ENCODE measurements around the gene PKIB.

PKIB gene

GRCh38 chr6:122669418-122669817 lies 59.2 kb downstream of the PKIB start:
- no peak for DNase-seq (ENCODE audit: low read depth)

- DNase-seq (ENCODE audit: low read depth): no peak
Observed at GRCh38 chr6:122669868-122670267, 59.7 kb downstream of the PKIB start.

GRCh38 chr6:122671251-122671650 lies 61.0 kb downstream of the PKIB start:
- no peak for DNase-seq (ENCODE audit: low read depth)

- DNase-seq (ENCODE audit: low read depth): no peak
Observed at GRCh38 chr6:122673343-122673961, 63.2 kb downstream of the PKIB start.

GRCh38 chr6:122676146-122676545 lies 65.9 kb downstream of the PKIB start:
- no peak for DNase-seq (ENCODE audit: low read depth)

GRCh38 chr6:122676688-122677087 lies 66.5 kb downstream of the PKIB start:
- DNase-seq (ENCODE audit: low read depth): no peak

GRCh38 chr6:122677406-122677805 lies 67.2 kb downstream of the PKIB start:
- DNase-seq (ENCODE audit: low read depth): no peak

GRCh38 chr6:122678841-122679240 lies 68.6 kb downstream of the PKIB start:
- DNase-seq (ENCODE audit: low read depth): no peak

- DNase-seq (ENCODE audit: low read depth): no peak
Observed at GRCh38 chr6:122681705-122682104, 71.5 kb downstream of the PKIB start.

GRCh38 chr6:122683989-122684651 lies 73.9 kb downstream of the PKIB start:
- DNase-seq (ENCODE audit: low read depth): no peak

- DNase-seq (ENCODE audit: low read depth): no peak
Observed at GRCh38 chr6:122692175-122692598, 82.0 kb downstream of the PKIB start.

GRCh38 chr6:122692807-122693580 lies 82.8 kb downstream of the PKIB start:
- no peak for DNase-seq (ENCODE audit: low read depth)

GRCh38 chr6:122694075-122694474 lies 83.9 kb downstream of the PKIB start:
- no peak for DNase-seq (ENCODE audit: low read depth)

GRCh38 chr6:122694602-122695001 lies 84.4 kb downstream of the PKIB start:
- no peak for DNase-seq (ENCODE audit: low read depth)

GRCh38 chr6:122695188-122695587 lies 85.0 kb downstream of the PKIB start:
- no peak for DNase-seq (ENCODE audit: low read depth)

- DNase-seq (ENCODE audit: low read depth): no peak
Observed at GRCh38 chr6:122696079-122696478, 85.9 kb downstream of the PKIB start.

- DNase-seq (ENCODE audit: low read depth): no peak
Observed at GRCh38 chr6:122696853-122697252, 86.6 kb downstream of the PKIB start.

GRCh38 chr6:122697458-122697857 lies 87.3 kb downstream of the PKIB start:
- no peak for DNase-seq (ENCODE audit: low read depth)

- no peak for DNase-seq (ENCODE audit: low read depth)
Observed at GRCh38 chr6:122701666-122702065, 91.5 kb downstream of the PKIB start.

GRCh38 chr6:122702841-122703240 lies 92.6 kb downstream of the PKIB start:
- DNase-seq (ENCODE audit: low read depth): no peak

- no peak for DNase-seq (ENCODE audit: low read depth)
Observed at GRCh38 chr6:122704066-122704465, 93.9 kb downstream of the PKIB start.

- DNase-seq (ENCODE audit: low read depth): no peak
Observed at GRCh38 chr6:122709922-122710512, 99.8 kb downstream of the PKIB start.

Measured in stimulated activated CD8-positive, alpha-beta memory T cell treated with anti-CD3 and anti-CD28 coated beads, Interleukin-12 subunit alpha, Interleukin-12 subunit beta, amount 100 ng/mL, for 4 hours (primary cell).